Lung (tissue), 12 donors: ENCODE data around the gene TEX29. TPM values are rescaled to one million over a fixed set of nuclear protein-coding genes. Genes with fewer than 3 reads are reported as not detected.
A peak's percentile ranks its signal among the peaks of the same experiment; 100 is the strongest.

Experiments used
- ATAC-seq: fragments of 200-7000 bp; cut with Tn5 transposase; one replicate; pipeline ENCODE4 v1.9.1; 2020; ENCODE audit warnings: moderate number of reproducible peaks; ENCODE audit not compliant: insufficient read depth, low FRiP score
- DNase-seq, 3 donors: peaks; one replicate each; pipeline ENCODE4 v3.0.0-alpha.2; 2013 to 2017
- H3K27ac ChIP-seq, 2 donors: one replicate each; pipeline ENCODE4 v1.5.1; 2013; ENCODE audit warnings: mild to moderate bottlenecking in 2 of 2, moderate library complexity in 2 of 2, control low read depth in 1 of 2, inconsistent platforms in 1 of 2, low read depth in 1 of 2, low read length in 1 of 2
- H3K27me3 ChIP-seq, 3 donors: one replicate each; pipeline ENCODE4 v1.5.1; 2013; ENCODE audit warnings: low read length in 2 of 3; ENCODE audit not compliant: control insufficient read depth in 3 of 3, insufficient read depth in 3 of 3
- H3K36me3 ChIP-seq, 4 donors: one replicate each; pipeline ENCODE4 v1.5.1; 2013; ENCODE audit warnings: low read length in 4 of 4, mild to moderate bottlenecking in 1 of 4, moderate library complexity in 1 of 4; ENCODE audit not compliant: control insufficient read depth in 4 of 4, insufficient read depth in 4 of 4
- H3K4me1 ChIP-seq, 5 donors: one replicate each; pipeline ENCODE4 v1.5.1; 2013; ENCODE audit warnings: low read length in 5 of 5, mild to moderate bottlenecking in 2 of 5, moderate library complexity in 1 of 5; ENCODE audit not compliant: control insufficient read depth in 5 of 5, insufficient read depth in 5 of 5
- H3K4me3 ChIP-seq: one replicate; pipeline ENCODE4 v1.5.1; 2013; ENCODE audit warnings: mild to moderate bottlenecking, control low read depth, moderate library complexity
- H3K9ac ChIP-seq, 2 donors: one replicate each; pipeline ENCODE4 v1.5.1; 2013; ENCODE audit warnings: low read length in 2 of 2, control low read depth in 1 of 2; ENCODE audit not compliant: insufficient read depth in 1 of 2
- H3K9me3 ChIP-seq, 4 donors: one replicate each; pipeline ENCODE4 v1.5.1; 2013; ENCODE audit warnings: low read length in 3 of 4, mild to moderate bottlenecking in 1 of 4, moderate library complexity in 1 of 4; ENCODE audit not compliant: control insufficient read depth in 4 of 4, insufficient read depth in 3 of 4
- CTCF ChIP-seq: IDR thresholded peaks from 2 replicates; pipeline ENCODE4 v1.5.1; 2012; ENCODE audit warnings: mild to moderate bottlenecking; ENCODE audit errors: control extremely low read depth, extremely low read depth
- WGBS, 2 donors: extraction: QIAGEN DNeasy Blood & Tissue Kit; methylation state at CpG; one replicate each; pipeline ENCODE4 v1.1.7; 2013; 5-methylcytosine and 5-hydroxymethylcytosine counted together
- polyA plus RNA-seq, 2 donors: library from polyadenylated mRNA; stranded (reverse); fragments of 200-250 nt; gene quantifications; one replicate each; pipeline ENCODE4 v1.2.1, GENCODE V29; 2013
- total RNA-seq, 2 donors: library from RNA; depleted of rRNA in 1 of 2; stranded (reverse); fragments of >200 nt in 1 of 2; gene quantifications; one replicate each; pipeline ENCODE4 v1.2.1, GENCODE V29; 2014 to 2021
- donor health status: control.
- donor health status: control.
- donor health status: Bipolar disorder and iron deficiency.
- donor health status: healthy.
- donor health status: DM: yes; HTN: yes; CAD: no.

The TEX29 gene
- total and polyA plus RNA-seq, 4 donors, result 0.19 to 0.79 (median 0.25) TPM; not detected in 1

- ATAC-seq (no peak), DNase-seq (peak; percentile 42 to 63 (median 45))
- no peak overlapping the region for H3K4me3 ChIP-seq
- H3K9me3 ChIP-seq, result no peaks in the 10 kb centered on the region
- H3K4me1 ChIP-seq, result peaks cover 0 to 7% (median 0%) of the 10 kb centered on the region in 5 donors
- no peaks in the 10 kb centered on the region for H3K36me3 ChIP-seq
- H3K27ac ChIP-seq, result no peak overlapping the region
- H3K9ac ChIP-seq, result no peak overlapping the region
- WGBS, 2 donors, result 61 to 73% methylated on average over 11 of the region's 11 CpGs
- peaks cover 0 to 5% (median 0%) of the 10 kb centered on the region in 3 donors for H3K27me3 ChIP-seq
- no peak for TF ChIP-seq CTCF
Observed at GRCh38 chr13:111359237-111359915, 38.9 kb downstream of the TEX29 start.

- DNase-seq (no peak), ATAC-seq (no peak)
- no peak overlapping the region for H3K27ac ChIP-seq
- H3K9ac ChIP-seq, result no peak overlapping the region
- H3K36me3 ChIP-seq, result no peaks in the 10 kb centered on the region
- peaks cover 0 to 2% (median 0%) of the 10 kb centered on the region in 3 donors for H3K27me3 ChIP-seq
- 74 to 83% methylated on average over 7 of the region's 7 CpGs for WGBS, 2 donors
- H3K4me1 ChIP-seq, result peaks cover 0 to 7% (median 0%) of the 10 kb centered on the region in 5 donors
- no peaks in the 10 kb centered on the region for H3K9me3 ChIP-seq
- H3K4me3 ChIP-seq, result no peak overlapping the region
- TF ChIP-seq CTCF, result no peak
Observed at GRCh38 chr13:111359930-111360329, 39.5 kb downstream of the TEX29 start.

- ATAC-seq, result no peak
- Histone ChIP-seq H3K9me3 (no peaks in the 10 kb centered on the region), H3K27me3 (peaks cover 0 to 2% (median 0%) of the 10 kb centered on the region in 3 donors), H3K27ac (no peak overlapping the region), H3K4me1 (peaks cover 0 to 7% (median 0%) of the 10 kb centered on the region in 5 donors), H3K4me3 (no peak overlapping the region), H3K9ac (no peak overlapping the region), H3K36me3 (no peaks in the 10 kb centered on the region)
- DNase-seq, result no peak
- WGBS, 2 donors, result 84 to 90% methylated on average over 9 of the region's 9 CpGs
- TF ChIP-seq CTCF, result no peak
Observed at GRCh38 chr13:111360452-111360851, 40.0 kb downstream of the TEX29 start.
